Left renal cortex interstitium (tissue), 4 donors: ENCODE measurements around the gene VPS26C. TPM values are rescaled to one million over a fixed set of nuclear protein-coding genes. Genes with fewer than 3 reads are reported as not detected.

Source experiments
- DNase-seq, 4 donors: peaks; one replicate each; pipeline ENCODE4 v3.0.0-alpha.2; 2013; ENCODE audit warnings: low read depth in 4 of 4, low spot score in 2 of 4, missing footprints in 1 of 4
- polyA plus RNA-seq, 4 donors: library from polyadenylated mRNA; unstranded; fragments of 120-200 nt; gene quantifications; one replicate each; pipeline ENCODE4 v1.2.1, GENCODE V29; 2013; ENCODE audit not compliant: insufficient read length in 4 of 4

VPS26C gene
- polyA plus RNA-seq, 4 donors = 38.1 to 51.1 (median 40.7) TPM

DNA sequence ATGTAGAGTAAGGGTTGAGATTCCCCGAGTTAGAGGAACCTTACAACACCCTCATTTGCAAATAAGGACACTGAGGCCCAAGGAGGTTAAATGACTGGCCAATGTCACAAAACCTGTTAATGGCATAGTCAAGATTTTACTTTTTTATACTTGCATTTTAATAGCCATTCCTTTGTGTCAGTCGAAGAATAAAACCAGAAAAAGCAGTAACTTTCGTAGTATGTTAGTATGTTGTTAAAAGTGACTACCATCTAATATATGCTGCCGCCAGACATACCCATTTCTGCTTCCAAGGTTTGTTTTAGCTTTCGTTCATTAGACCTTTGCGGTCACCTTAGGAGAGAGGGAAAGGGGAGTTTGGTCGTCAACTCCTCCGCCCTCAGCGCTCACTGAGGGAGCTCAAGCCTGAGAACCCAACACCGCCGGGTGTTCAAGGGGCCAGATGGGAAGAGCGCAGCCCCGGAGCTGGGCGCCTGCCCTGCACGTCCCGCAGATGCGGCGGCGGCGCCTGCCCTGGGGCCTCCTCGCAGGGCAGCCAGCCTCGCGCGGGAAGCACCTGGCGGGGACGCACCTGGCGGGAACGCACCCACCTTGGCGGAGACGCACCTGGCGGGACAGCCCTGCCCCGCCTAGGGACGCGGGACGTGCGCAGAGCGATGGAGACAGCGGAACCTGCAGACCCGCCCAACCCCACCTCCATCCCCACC lies 466 bp downstream of the VPS26C start:
- peak in 1 of 4 donors; percentile 26 for DNase-seq

DNA sequence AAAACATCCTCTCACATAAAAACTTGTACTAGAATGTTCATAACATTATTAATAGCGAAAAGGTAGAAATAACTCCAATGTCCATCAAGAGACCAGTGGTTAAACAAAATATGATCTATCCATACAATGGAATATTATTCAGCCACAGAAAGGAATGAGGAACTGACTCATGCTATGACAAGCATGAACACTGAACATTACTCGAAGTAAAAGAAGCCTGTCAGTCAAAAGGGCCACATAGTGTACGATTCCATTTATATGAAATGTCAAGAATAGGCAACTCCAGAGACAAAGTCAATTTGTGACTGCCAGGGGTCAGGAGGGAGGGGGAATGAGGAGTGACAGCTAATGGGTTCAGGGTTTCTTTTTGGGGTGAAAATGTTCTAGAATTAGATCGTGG lies 2.3 kb downstream of the VPS26C start:
- DNase-seq = no peak

DNA sequence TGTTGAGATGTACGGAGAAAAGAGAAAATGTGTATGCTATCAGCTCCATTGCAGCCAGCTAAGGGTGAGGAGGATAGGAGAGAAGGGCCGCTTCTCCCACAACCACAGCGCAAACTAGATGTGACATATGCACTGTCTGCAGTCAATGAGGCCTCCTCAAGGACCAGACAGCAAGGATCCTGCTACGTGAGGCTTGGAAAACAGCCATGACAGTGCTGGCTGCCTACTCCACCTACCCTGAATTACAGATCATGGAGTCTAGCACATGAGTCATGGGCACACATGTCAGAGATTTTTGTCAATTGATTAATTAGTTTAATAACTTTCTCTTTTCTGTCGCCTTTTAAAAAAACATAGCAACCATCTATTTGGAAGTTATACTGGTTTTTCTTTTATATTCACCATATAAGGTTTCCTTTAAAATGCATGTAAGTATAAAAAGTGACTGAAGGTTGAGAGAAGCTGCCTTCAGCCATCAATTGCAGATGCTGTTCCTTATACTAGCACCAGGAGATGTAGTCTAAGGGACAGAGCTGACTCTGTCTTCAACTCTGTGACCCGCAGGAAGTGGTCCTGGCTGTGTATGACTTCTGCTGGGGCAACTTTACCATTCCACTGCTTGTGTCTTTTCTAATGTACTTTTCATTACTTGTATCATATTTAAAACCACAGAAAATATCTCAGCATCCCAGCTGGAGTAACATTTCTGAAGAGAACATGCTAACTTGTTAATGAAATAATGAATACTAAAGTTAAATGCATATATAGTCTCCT lies 3.1 kb downstream of the VPS26C start:
- DNase-seq = no peak

DNA sequence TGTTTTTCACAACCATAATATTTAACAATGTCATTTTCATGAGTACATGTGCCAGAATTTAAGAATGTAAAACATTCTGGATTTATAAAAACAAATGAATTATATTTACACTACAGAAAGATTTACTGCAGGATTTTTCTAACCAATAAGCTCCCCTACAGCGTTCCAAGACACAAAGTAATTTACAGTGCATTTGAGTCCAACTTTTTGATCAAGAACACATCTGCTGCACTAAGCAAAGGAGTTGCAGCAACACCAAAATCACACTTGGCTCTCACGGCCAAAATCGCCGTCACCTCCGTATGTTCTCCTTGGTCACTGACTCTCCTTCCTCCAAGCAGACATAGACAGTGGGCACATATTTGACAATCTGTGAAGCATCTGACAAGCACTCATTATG lies 7.7 kb downstream of the VPS26C start:
- DNase-seq = no peak

DNA sequence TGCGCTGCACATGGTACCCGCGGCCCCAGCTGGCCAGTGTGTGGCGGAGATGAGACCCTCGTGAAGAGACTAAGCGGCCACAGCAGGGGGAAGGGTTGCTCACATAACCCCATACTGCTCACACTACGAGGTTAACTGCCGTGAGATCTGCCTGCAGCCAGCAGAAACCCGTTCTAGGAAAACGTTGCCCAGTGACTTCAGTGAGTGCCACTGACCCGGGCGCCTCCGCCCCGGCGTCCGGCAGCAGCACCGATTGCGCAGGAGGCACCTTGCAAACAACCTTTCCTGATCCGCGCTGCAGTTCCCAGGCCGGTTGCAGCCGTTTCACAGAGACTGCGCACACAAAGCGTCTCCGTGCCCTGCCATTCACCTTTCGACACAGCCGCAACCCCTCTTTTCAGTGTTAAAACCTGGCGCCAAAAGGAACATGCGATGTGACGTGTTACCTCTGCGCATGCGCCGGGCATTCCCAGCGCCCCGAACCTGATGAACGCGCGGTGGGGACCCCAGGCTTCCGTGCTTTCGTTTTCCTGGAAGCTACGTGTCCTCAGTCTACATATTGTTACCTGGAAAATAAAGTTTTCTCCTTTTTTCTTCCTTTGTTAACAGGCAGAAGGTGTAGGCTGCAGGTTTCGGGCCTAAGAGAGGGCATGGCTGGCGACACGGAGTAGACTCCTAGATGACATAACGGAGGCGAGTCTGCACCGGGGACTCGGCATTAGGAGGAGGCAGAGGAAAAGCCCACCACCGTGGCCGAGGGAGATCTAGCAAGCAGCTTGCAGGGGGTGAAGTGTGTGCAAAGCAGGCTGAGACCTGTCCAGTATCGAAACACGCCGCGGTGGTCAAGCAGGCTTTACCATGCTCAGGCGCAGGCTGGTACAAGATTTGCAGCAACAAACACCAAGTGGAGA lies 8.9 kb downstream of the VPS26C start:
- peak in 2 of 4 donors; percentile 50 to 59 for DNase-seq

DNA sequence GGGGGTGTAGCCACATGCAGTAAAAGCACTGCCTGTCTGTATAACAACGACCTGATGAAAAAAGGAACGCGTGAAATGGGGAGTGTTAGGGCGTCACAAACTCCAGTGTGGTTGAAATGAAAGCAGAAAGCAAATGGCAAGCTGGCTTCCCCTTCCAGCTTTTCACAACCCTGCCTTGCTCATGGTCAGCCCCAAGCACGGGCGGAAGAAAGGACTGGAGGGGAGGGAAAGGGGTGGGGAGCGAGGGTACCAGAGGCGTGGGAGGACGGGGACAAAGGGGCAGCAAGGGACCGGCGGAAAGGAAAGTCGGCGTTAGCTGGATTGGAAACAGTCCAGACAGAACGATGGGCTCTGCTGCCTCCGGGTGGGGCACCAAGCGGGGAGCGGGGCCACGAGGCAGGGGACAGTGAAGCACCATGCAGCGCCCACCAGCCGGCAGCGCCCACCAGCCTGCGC lies 9.6 kb downstream of the VPS26C start:
- DNase-seq = peak in 1 of 4 donors; percentile 53

DNA sequence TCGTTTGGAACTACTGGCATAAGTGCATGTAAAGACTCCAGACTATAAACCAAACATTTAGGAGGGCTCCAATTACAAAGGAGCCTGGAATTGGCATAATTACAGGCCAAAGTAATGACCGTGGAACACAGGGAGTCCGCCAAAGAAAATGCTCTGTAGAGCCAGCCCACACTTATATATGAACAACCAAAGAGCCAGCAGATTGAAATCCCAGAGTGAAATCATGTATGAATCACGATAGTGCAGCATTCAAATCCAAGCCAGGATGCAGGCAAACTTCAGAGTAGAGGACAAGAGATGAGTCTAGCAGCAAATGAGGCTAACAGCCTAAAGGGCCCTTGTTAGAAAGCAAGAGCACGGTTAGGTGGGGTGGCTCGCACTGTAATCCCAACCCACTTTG lies 13.1 kb downstream of the VPS26C start:
- DNase-seq = no peak

DNA sequence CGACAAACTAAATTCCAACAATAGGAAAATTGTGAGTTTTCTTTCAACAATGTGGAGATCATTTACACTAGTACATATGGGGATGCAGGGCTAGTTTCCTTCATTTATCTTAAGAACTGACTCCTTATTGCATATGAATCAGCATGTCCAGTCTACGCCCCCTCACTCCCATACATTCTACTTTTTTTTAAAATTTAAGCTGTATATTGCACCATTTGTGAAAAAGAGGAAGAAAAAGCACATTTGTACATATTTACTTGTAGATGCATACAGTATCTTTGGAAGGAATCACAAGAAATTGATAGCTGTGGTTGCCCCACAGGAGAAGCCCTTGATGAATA lies 15.9 kb downstream of the VPS26C start:
- DNase-seq = no peak

DNA sequence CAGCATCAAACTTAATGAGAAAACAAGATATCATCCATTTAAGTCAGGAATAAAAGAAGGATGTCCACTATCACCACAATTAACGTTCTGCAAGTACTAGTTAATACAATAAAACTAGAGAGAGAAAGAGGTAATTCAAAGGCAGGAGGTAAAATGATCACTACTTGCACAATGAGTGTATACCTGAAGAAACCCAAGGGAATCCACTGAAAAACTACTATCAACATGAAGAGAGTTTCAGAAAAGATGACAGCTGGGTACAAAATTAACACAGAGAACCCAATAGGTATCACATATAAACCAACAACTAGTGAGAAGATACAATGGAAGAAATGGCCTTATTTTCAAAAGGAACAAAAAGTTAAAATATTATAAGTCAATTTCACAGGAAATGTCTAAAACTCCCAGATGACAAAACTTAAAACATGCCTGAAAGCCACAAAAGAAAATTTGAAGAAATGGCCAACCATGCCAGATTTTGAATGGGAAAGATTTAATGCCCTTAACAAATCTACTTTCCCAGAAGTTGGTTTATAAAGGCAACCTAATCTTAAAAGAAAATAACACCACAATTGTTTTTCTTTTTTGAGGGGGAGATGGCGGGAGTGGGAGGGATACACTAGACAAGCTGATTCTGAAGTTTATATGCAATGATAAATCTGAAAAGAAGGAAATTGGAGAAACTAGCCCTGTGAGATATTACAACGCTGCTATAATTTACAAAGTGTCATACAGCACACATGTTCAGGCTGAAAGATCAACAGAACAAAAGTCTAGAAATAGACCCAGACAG lies 17.8 kb downstream of the VPS26C start:
- no peak for DNase-seq

DNA sequence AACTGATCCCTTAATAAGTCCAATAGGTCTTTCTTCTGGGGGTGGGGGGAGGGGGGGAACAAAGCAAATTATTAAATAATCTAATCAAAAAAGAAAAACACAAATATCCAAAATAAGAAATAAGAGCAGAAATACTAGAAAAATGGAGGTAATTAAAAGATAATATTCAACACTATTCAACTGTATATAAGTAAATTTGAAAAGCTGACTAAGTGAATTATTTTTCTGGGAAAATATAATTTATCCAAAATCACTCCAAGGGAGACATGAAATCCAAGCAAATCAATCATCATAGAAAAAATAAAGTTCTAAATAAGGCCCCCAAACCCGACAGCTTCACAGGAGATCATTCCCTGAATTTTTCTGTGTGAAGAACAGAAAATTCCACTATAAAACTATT lies 18.8 kb downstream of the VPS26C start:
- DNase-seq = no peak

DNA sequence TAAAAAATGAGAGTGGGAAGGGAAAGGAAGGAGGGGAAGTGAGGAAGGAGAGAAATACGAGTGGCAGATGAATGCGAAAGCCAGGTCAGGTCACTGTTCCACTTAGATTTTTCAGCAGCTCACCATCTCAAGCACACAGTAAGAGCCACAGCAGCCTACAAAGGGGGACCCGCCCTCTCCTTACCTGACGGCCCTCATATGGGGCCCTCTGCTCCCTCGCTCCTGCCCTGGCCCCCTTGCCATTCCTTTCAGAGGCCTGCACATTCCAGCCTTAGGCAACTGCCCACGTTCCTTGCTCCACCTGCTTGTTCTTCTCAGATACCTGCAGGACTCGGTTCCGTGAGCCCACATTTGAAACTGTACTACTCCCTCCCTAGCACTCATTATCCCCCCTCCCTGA lies 22.0 kb downstream of the VPS26C start:
- no peak for DNase-seq

DNA sequence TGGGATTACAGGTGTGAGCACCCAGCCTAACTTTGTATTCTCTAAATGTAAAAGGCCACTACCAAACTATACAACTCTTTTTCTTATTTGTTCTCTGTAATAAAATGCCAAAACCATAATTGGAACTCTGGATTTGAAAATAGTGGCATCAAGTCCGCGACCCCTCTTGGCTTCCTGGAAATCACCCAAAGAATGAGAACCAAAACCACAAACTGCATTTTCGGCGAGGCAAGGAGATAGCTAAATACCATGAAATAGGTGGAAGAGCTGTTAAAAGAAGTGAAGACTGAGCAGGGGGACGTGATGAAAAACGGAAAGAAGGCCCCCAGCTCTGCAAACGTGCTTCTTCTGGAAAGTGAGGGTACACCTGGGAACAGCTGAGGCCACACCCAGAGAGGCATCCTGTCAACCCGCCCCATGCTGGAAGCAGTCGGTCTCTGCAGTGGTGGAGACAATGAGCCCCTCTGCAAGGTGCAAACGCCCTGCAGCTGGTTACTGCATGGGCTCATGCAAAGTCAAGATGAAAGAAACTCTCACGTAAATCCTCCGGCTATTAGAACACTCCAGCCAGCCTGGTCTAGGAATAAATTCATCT lies 22.5 kb downstream of the VPS26C start:
- no peak for DNase-seq

DNA sequence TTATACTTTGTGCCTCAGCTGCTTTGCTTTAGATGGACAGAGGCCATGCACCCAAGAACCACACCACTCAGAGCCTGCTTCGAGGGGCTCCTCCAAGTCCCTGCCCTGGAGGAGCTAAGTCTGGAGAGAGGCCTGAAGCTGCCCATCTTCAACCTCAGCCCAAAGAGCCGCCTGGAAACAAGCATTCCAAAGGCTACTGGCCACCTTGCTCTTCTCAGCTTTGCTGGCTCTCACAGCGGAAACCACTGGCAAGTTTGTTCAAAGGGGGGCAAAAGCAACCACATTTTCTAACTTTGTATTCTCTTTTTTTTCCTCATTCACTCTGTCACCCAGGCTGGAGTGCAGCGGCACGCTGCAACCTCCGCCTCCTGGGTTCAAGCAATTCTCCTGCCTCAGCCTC lies 23.2 kb downstream of the VPS26C start:
- no peak for DNase-seq

DNA sequence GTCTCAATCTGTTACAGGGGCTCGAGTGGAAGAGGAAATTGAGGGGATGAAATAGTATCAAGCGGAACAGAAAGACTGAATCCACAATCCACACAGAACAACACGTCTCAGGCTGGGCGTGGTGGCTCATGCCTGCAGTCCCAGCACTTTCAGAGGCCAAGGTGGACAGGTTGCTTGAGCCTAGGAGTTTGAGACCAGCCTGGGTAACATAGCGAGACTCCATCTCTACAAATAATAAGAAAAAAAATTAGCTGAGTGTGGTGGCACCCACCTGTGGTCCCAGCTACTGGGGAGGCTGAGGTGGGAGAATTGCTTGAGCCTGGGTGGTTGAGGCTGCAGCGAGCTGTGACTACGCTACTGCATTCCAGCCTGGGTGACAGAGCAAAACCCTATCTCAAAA lies 25.7 kb downstream of the VPS26C start:
- no peak for DNase-seq

DNA sequence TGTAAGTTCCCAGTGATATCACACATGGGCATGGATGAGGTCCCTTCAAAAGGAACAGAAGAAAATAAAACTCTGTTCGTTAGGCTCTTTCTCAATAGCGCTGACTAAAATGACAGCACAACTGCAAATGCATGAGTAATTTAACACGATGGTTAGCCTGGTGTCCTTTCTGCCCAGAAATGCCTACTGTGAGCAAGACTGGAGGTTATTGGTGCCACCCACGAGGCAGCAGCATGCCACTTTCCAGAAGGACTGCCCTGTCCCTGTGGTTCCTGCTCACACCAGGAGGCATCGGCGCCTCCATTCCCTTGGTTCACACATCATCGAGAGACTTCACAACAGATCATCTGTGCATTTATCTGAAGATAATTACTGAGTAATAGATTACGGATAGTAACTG lies 26.2 kb downstream of the VPS26C start:
- no peak for DNase-seq

DNA sequence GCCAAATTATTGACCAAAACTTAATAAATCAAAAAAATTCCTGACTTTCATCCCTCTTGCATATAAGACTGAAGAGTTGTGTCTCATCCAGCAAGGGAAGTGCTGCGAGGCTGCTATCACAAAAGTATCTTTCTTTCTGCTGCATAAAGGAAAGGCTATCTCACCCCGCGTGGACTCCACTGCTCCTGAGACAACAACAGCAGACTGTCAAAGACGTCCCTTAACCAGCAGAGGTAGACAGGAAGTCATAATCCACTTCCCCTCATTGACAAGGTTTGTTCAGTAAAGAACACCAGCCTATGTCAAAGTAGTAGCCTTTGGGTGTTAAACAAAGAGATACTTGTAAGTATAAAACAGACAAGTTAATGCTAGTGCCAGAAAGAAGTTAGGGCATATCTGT lies 29.4 kb downstream of the VPS26C start:
- DNase-seq = no peak

DNA sequence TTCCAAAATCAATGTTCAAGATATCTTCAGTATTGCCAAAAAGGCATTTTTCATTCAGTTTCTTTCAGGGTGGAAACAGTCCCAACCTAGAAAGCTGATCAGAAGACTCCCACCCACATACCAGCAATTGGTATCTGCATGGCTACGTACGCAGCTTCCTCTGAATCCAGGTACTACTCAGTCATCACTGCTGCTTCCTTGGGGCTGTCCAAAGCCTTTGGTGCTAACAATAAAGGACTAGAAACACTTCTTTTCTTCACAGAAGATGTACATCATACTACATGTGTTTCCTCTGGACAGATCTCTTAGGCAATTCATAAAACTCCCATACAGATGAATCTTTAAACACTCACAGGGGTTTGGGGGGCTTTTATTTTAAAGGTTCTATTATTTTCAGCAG lies 29.8 kb downstream of the VPS26C start:
- DNase-seq = no peak

DNA sequence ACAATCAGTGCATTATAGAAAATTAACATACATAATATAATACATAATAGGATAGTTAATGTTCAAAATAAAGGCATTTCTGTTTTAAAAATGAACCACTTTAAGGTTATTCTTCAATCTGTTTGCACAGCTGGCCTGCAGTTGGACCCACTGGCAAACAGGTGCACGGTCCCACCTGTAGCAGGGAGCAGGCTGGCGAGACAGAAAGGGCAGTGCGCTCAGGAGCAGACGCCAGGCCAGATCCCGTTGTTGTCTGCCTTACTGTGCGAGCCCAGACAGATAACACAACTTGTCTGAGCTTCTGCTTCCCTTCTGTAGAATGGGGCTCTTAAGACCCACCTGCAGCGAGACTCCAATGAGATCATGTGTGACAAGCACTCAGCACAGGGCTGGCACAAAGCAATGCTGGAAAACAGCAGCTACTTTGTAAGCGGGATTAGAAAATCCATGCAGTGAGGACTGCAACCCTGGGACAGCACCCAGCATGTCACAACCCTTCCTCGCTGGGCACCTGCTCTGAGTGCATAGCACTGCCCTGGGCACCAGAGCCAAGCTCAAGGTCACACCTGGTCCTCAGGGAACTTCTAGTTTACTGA lies 33.5 kb downstream of the VPS26C start:
- no peak for DNase-seq

DNA sequence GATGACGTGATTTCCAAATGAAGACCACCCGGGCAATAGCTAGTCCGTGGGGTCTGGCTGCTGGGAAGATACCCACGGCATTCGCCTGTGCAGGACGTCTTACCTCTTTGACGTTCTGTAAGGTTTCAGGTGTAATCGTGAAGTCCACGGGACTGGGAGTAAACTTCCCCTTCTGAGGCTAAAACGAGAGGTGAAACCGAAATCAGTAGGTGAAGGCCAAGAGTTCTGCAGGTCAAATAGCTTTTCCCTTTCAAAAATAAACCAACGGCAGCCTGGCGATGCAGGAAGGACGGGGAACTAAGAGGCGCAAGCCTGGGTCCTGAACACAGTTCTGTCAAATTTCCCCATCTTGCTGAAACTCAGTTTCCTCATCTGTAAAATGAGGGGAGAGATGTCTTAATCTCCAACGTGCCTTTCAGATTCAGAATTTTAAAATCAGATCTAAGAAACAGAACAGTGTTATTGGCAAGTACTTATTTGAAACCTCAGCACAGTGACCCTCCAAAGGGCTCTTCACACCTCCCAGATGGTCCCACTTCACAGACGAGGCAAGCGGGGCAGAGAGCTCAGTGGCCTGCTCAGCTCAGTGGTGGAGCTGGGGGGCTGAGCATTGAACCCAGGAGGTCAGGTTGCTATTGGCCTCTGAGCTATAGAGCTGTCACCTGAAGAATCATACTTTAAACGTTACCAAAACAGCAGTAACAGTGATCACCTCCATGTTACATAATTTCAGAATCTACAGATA lies 34.7 kb downstream of the VPS26C start:
- DNase-seq = no peak
